GM23338 (cell line): ENCODE results near the gene KIF2A. TPM values are rescaled to one million over a fixed set of nuclear protein-coding genes. Genes with fewer than 3 reads are reported as not detected.
A peak's percentile ranks its signal among the peaks of the same experiment; 100 is the strongest.

Experiments
- ATAC-seq: fragments of 200-7000 bp; cut with Tn5 transposase; 3 replicates; pipeline ENCODE4 v1.9.1; 2020
- DNase-seq: peaks from one replicate; pipeline ENCODE4 v3.0.0-alpha.2; 2015; ENCODE audit warnings: low spot score
- H2AFZ ChIP-seq: fragments of 200-600 bp; sonication (generic); 2 replicates; pipeline ENCODE4 v1.8.0; 2016; ENCODE audit warnings: antibody characterized with exemption, mild to moderate bottlenecking, moderate library complexity
- H3F3A ChIP-seq: fragments of 200-600 bp; sonication (generic); replicated peaks from 2 replicates; pipeline ENCODE4 v1.8.0; 2017; ENCODE audit warnings: antibody characterized with exemption, mixed run types, low read depth
- H3K27ac ChIP-seq: fragments of 200-600 bp; sonication (generic); 2 replicates; pipeline ENCODE4 v1.6.1; 2016; ENCODE audit warnings: low read depth
- H3K27me3 ChIP-seq: fragments of 200-600 bp; sonication (generic); 2 replicates; pipeline ENCODE4 v1.8.0; 2016; ENCODE audit warnings: mild to moderate bottlenecking, mixed run types, moderate library complexity; ENCODE audit not compliant: insufficient read depth
- H3K36me3 ChIP-seq: fragments of 200-600 bp; sonication (generic); 2 replicates; pipeline ENCODE4 v1.8.0; 2016; ENCODE audit warnings: mild to moderate bottlenecking; ENCODE audit not compliant: insufficient read depth
- H3K4me1 ChIP-seq: fragments of 200-600 bp; sonication (generic); 2 replicates; pipeline ENCODE4 v1.8.0; 2016; ENCODE audit warnings: mild to moderate bottlenecking, moderate library complexity; ENCODE audit not compliant: insufficient read depth
- H3K4me2 ChIP-seq: fragments of 200-600 bp; sonication (generic); 2 replicates; pipeline ENCODE4 v1.7.1; 2017; ENCODE audit warnings: mixed run types
- H3K4me3 ChIP-seq: fragments of 200-600 bp; sonication (generic); 2 replicates; pipeline ENCODE4 v1.6.1; 2016; ENCODE audit warnings: mixed run types
- H3K79me2 ChIP-seq: fragments of 200-600 bp; sonication (generic); replicated peaks from 2 replicates; pipeline ENCODE4 v1.8.0; 2017; ENCODE audit warnings: mild to moderate bottlenecking; ENCODE audit not compliant: insufficient read depth
- H3K9me2 ChIP-seq: fragments of 200-600 bp; sonication (generic); 2 replicates; pipeline ENCODE4 v1.8.0; 2017; ENCODE audit not compliant: insufficient read depth
- H4K20me1 ChIP-seq: fragments of 200-600 bp; sonication (generic); replicated peaks from 2 replicates; pipeline ENCODE4 v1.8.0; 2017; ENCODE audit warnings: mild to moderate bottlenecking; ENCODE audit not compliant: insufficient read depth
- H3K27ac Mint-ChIP-seq: 2 replicates; pipeline ENCODE4 v1.8.0; 2020; ENCODE audit warnings: inconsistent platforms, mild to moderate bottlenecking, moderate library complexity, mixed read lengths
- H3K27me3 Mint-ChIP-seq: 3 replicates; pipeline ENCODE4 v1.8.0; 2022; ENCODE audit warnings: low read depth, mild to moderate bottlenecking, moderate library complexity, mixed read lengths, inconsistent platforms; ENCODE audit not compliant: insufficient read depth, poor library complexity
- H3K36me3 Mint-ChIP-seq: 3 replicates; pipeline ENCODE4 v1.8.0; 2021; ENCODE audit warnings: low read depth, mild to moderate bottlenecking, inconsistent platforms, moderate library complexity, mixed read lengths
- H3K4me1 Mint-ChIP-seq: 3 replicates; pipeline ENCODE4 v1.8.0; 2020; ENCODE audit warnings: mild to moderate bottlenecking, inconsistent platforms, mixed read lengths
- H3K4me3 Mint-ChIP-seq: 3 replicates; pipeline ENCODE4 v1.8.0; 2021; ENCODE audit warnings: moderate library complexity, mild to moderate bottlenecking, inconsistent platforms, mixed read lengths
- H3K9me3 Mint-ChIP-seq: 3 replicates; pipeline ENCODE4 v1.8.0; 2020; ENCODE audit warnings: moderate library complexity, mild to moderate bottlenecking, inconsistent platforms, mixed read lengths
- EZH2phosphoT487 ChIP-seq: fragments of 200-600 bp; sonication (generic); IDR thresholded peaks from one replicate; pipeline ENCODE4 v1.8.1; 2018; ENCODE audit warnings: antibody characterized with exemption; ENCODE audit not compliant: unreplicated experiment
- NANOG ChIP-seq: IDR thresholded peaks from 2 replicates; pipeline ENCODE4 v1.6.1; 2016; ENCODE audit warnings: antibody characterized with exemption, borderline replicate concordance
- REST ChIP-seq: IDR thresholded peaks from one replicate; pipeline ENCODE4 v1.6.1; 2018; ENCODE audit warnings: antibody characterized with exemption; ENCODE audit not compliant: unreplicated experiment
- ZNF114 ChIP-seq: fragments of 250-450 bp; sonication (Bioruptor Pico); IDR thresholded peaks from 2 replicates; pipeline ENCODE4 v1.5.0; 2020; ENCODE audit warnings: mild to moderate bottlenecking, moderate library complexity
- ZNF331 ChIP-seq: fragments of 250-450 bp; sonication (Bioruptor Pico); IDR thresholded peaks from 2 replicates; pipeline ENCODE4 v1.5.0; 2020; ENCODE audit warnings: low read depth, mild to moderate bottlenecking, moderate library complexity
- ZNF462 ChIP-seq: fragments of 250-450 bp; sonication (Bioruptor Pico); IDR thresholded peaks from 2 replicates; pipeline ENCODE4 v1.5.0; 2020; ENCODE audit warnings: mild to moderate bottlenecking, moderate library complexity
- polyA plus RNA-seq: library from polyadenylated mRNA; unstranded; fragments of >200 nt; fragmentation: Nextera tagmentation; extraction: Ambion mirVana; gene quantifications from 2 replicates; pipeline ENCODE4 v1.2.1, GENCODE V29; 2016
- total RNA-seq: library from RNA; depleted of rRNA; stranded (reverse); fragments of >200 nt; shearing (Covaris generic); gene quantifications from 2 replicates; pipeline ENCODE4 v1.2.3, GENCODE V29; 2014

KIF2A gene
- total and polyA plus RNA-seq, 2 experiments from 2014 or later, result 120 to 122 TPM

GRCh38 chr5:62374090-62374489 lies 68.1 kb downstream of the KIF2A start (continued):
- no peak for TF ChIP-seq NANOG
- TF ChIP-seq ZNF331 (CRISPR knock-in tag), result no peak

- Mint-ChIP-seq H3K4me3 (no peak overlapping the region), H3K27me3 (peaks cover 4% of the 10 kb centered on the region), H3K9me3 (no peaks in the 10 kb centered on the region), H3K27ac (peak overlapping the region; percentile 86; the same call in 1 of the 2 replicates), H3K4me1 (no peaks in the 10 kb centered on the region), H3K36me3 (peaks cover 69% of the 10 kb centered on the region)
- DNase-seq (no peak), ATAC-seq (no peak)
- Histone ChIP-seq H3K36me3 (peaks cover 47% of the 10 kb centered on the region), H3K27me3 (no peaks in the 10 kb centered on the region), H3K4me3 (no peak overlapping the region), H4K20me1 (peaks cover 4% of the 10 kb centered on the region; the same call in 1 of the 2 replicates), H3F3A (no peaks in the 10 kb centered on the region), H3K27ac (no peak overlapping the region; the same call in 1 of the 2 replicates), H3K9me2 (no peaks in the 10 kb centered on the region), H3K79me2 (no peaks in the 10 kb centered on the region), H3K4me1 (no peaks in the 10 kb centered on the region), H3K4me2 (no peak overlapping the region), H2AFZ (no peak overlapping the region)
- TF ChIP-seq EZH2phosphoT487 (no peak), ZNF114 (CRISPR knock-in tag) (no peak), ZNF462 (CRISPR knock-in tag) (no peak), REST (no peak)
Observed at GRCh38 chr5:62375627-62376026, 69.6 kb downstream of the KIF2A start.
